C4-2B (cell line): Measurements from ENCODE around the gene PTK6.
A peak's percentile ranks its signal among the peaks of the same experiment; 100 is the strongest.

ENCODE experiments used
- H3K27ac ChIP-seq: fragments of 450-650 bp; 2 replicates; pipeline ENCODE4 v1.5.1; 2017
- CTCF ChIP-seq: fragments of 450-650 bp; conservative IDR thresholded peaks from 2 replicates; pipeline ENCODE4 v1.5.1; 2017; ENCODE audit warnings: mild to moderate bottlenecking
- ZFX ChIP-seq: fragments of 450-650 bp; IDR thresholded peaks from 2 replicates; pipeline ENCODE4 v1.6.1; 2017

PTK6 gene

DNA sequence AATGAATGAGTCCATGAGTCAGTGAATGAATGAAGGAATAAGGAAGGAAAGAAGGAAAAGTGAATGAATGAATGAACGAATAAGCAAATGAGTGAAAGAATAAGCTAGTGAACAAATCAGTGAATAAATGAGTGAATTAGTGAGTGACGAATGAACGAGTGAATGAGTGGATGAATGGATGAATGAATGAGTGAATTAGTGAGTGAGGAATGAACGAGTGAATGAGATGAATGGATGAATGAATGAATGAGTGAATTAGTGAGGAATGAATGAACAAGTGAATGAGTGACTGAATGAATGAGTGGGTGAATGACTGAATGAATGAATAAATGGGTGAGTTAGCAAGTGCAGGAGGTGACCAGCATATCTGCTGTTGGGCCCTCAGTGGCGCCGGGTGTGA, 6.6 kb upstream of the PTK6 start:
- no peak overlapping the region for H3K27ac ChIP-seq
- TF ChIP-seq CTCF: no peak
- TF ChIP-seq ZFX: no peak

GRCh38 chr20:63543131-63543530, 6.0 kb upstream of the PTK6 start:
- H3K27ac ChIP-seq: no peak overlapping the region
- TF ChIP-seq CTCF (no peak), ZFX (no peak)

DNA sequence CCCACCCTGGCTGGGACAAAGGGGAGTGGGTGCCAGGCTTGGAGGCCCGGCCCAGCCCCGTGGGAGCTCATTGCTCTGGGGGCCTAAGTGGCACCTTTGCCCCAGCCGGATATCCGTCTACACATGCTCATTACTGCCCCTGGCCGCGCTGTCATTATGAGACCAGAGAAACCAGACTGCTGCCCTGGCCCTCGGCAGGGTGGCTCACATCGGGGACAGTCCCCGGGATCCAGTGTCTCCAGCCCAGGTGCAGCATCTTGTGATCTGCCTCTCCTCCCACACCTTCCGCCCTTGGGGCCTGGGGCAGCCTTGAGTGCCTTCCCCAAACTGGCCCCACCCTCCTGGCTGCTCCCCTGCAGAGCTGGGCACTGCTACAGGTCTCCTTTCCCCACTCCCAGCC, 5.5 kb upstream of the PTK6 start:
- TF ChIP-seq CTCF (no peak), ZFX (no peak)
- no peak overlapping the region for H3K27ac ChIP-seq

DNA sequence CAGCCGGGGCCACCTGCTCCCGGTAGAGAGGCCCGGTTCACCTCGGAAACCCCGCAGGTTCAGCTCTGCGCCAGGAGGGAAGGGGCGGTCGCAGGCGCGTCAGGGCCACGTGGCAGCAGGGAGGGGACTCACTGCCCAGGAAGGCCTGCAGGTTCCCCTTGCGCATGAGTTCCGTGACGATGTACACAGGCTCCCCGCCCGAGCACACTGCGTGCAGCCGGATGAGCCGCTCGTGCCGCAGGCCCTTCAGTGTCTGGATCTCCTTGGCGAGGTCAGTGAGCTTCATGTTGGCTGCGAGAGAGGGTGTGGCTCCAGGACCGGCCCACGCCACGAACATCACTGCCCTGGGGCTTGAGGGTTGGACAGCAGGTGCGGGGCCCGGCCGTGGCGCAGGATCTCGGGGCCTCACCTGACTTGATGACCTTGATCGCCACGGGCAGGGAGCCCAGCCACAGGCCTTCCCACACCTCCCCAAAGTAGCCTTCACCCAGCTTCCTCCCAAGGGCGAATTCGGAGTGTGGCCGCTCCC, 4.9 kb upstream of the PTK6 start:
- no peak overlapping the region for H3K27ac ChIP-seq
- no peak for TF ChIP-seq ZFX
- TF ChIP-seq CTCF: no peak

DNA sequence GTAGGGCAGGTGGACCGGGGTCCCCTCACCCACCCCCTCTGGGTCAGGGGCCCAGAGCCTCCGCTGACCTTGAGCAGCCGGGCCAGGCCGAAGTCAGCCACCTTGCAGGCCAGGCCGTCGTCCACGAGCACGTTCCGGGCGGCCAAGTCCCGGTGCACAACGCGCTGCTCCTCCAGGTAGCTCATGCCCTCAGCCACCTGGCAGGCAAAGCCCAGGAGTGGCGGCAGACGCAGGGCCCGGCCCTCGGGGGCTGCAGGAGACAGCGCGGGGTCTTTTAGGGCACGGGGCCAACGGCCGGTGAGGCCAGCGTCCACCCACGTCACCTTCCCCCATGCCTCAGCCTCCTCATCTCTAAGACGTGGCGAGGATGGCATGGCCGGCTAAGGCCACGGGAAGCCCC, 4.2 kb upstream of the PTK6 start:
- no peak for TF ChIP-seq ZFX

GRCh38 chr20:63540417-63541186, 3.4 kb upstream of the PTK6 start:
- TF ChIP-seq ZFX (no peak), CTCF (no peak)
- no peak overlapping the region for H3K27ac ChIP-seq

More for the DNA sequence above, 4.2 kb upstream of the PTK6 start:
- no peak overlapping the region for H3K27ac ChIP-seq

DNA sequence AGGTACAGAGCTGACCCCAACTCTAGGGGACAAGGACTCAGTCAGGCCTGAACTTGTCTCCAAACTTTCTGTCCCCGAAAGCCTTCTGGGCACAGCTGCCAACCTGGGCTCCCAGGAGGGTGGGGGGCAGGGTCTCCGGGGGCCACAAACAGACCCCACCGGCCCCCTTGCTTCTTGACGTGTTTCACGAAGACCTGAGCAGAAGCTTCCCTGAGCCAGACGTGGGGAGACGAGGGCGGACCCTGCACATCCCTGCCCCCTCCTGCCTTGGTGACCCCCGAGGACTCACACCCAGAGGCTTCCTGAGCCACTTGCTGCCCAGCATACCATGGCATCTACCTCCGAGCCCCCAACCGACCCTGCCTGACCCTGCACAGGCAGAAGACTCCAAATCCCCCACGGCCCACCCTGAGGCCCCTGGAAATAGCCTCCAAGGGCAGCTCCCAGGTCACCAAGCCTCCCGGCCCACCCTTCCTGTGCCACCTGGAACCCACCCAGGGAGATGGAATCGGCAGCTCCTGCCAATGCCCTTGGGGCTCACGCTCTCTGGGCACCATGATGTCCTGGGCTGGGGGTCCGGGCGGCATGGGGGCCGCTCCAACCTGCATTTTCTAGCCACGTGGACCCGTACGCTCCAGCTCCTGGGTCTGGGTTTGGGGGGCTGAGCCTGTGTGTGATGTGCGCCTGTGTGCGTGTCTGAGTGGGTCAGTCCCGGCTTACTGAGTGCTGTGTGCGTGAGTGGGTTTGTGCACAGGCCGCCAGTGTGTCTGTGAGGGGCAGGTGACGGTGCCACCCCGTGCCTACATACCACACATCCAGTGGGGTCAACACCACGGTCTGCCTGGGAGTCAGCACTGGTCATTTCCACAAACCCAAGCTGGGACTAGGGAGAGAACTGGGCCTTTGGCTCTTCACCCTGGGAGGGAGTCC, 2.5 kb upstream of the PTK6 start:
- TF ChIP-seq CTCF: no peak
- TF ChIP-seq ZFX: no peak
- peak overlapping the region; percentile 67 for H3K27ac ChIP-seq
